GM19043 (cell line): ENCODE measurements around the gene GBGT1.

ENCODE experiments used
- ATAC-seq: cut with Tn5 transposase; IDR thresholded peaks from one replicate; pipeline ENCODE4 v1.9.1; 2021; ENCODE audit warnings: low read depth; ENCODE audit not compliant: unreplicated experiment

The GBGT1 gene

DNA sequence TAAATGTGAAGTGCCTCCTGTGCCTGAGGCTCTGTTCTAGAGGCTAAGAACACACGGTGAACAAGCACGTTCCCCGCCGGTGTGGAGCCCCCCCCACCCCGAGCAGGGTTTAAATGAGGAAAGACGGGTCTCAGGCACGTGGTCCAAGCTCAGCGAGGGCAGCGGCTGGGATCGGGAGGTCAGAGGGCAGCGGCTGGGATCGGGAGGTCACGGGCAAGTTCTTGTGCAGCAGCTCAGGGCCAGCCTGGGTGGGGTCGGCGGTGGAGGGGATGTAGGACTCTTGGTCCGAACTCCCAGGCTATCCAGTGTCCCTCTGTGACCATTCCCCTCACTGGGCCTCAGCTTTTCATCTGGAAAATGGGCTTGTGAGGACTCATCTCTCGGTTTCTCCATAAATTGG is 2.7 kb upstream of the GBGT1 start:
- ATAC-seq = no peak

DNA sequence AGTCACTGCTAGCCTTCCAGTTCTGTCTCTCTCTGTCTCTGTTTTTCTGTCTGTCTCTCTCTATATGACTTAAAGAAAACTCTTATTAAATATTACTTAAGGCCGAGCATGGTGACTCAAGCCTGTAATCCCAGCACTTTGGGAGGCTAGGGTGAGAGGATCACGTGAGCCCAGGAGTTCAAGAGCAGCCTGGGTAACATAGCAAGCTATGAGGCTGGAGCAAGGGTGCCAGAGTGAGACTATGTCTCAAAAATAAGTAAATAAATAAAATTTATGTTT is 1.7 kb upstream of the GBGT1 start:
- ATAC-seq = no peak

DNA sequence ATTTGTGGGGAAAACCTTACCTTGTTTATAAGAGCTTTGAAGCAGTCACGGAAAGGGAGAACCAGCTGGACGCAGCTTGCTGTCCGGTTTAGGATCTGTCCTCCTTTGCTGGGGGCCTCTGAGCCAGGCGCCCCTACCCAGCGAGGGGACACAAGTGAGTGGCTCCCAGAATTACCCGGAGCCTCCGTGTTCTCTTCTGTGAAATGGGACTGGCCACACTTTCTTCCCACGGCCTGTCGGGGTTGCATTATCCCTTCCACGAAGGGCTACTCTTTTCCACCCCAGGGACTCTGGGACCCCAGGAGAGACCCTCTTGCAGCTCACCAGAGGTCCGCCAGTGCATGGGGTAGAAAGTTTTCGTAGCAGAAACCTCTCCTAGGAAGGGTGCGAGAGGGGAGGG is 477 bp upstream of the GBGT1 start:
- no peak for ATAC-seq

DNA sequence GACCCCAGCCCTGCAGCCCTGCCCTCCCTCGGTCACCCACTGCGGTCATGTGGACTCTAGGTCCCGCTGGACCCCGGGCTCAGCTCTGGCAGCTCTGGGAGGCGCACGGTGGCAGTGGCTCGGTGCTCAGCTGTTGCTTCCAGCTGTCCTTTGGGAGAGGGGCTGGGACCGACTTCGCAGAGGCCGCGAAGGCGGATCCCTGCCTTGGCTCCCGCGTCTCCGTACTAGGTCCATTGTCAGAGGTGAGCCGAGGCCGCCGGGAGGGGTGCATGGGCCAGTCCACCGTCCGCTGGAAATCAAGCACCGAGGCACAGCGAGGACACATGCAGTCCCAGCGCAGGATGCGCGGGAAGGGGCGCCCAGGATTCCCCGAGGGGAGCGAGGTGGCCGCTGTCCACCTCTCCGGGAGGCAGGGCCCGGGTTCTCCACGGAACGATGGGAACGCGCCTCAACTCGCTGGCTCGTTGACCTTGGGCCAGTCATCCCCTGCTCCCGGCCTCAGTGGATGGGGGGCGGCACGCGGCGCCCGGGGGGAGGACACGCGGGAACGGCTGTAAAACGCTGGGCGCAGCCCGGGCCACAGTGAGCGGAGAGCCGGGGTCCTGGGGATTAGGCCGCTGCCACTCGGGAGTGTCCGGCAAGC is 732 bp downstream of the GBGT1 start:
- no peak for ATAC-seq

DNA sequence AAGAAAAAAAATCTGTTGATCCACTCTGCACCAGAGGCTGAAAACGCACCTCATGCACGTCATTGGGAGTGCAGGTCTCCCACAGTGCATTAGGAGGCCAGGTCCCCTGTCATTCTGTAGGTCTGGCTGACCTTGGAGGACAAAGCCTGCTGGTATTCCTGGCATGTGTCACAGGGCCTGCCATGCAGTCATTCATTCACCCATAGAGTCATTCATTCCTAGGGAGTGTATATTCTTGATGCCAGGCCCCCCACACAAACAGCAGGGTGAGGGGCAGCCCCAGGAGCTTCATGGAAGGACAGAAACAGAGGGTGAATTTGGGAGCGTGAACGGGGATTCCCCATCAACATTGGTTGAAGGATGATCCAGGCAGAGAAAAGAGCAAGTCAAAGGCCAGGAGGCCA is 2.2 kb downstream of the GBGT1 start:
- no peak for ATAC-seq

DNA sequence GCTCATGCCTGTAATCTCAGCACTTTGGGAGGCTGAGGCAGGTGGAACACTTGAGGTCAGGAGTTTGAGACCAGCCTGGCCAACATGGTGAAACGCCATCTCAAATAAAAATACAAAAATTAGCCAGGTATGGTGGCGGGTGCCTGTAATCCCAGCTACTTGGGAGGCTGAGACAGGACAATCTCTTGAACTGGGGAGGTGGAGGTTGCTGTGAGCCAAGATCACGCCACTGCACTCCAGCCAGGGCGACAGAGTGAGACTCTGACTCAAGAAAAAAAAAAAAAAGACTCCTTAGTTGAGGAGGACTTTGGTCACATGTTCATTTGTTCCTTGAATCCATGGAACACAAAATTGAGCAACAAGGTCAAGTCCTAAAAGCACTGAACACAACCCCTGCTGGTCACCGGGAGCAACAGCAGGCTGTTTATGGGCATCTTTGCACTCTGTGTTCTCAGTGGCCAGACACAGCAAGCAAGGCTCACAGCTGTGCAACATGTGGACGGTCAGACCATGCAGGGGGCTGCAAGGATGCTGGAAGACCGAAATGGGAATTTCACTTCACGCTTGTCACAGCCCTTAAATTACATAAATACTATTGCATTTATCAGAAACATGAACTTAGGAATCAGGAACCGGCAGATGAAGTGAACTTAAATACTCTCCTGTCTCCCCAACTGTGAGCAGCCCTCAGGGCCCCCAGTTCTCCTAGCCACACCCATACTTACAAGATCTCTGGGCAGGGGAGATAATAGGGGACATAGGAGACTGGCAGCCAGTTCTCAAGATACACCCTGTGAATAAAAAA is 2.8 kb downstream of the GBGT1 start:
- no peak for ATAC-seq

DNA sequence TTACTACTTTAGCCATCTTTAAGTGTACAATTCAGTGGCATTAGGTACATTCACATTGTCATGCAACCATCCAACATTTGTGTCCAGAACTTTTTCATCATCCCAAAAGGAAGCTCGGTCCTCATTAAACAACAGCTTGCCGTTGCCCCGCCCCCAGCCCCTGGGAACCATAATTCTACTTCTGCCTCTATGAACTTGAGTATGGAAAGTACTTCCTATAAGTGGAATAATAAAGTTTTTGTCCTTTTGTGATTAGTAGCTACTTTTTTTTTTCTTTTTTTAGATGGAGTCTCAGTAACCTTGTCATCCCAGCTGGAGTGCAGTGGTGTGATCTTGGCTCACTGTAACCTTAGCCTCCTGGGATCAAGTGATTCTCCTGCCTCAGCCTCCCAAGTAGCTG is 5.0 kb downstream of the GBGT1 start:
- no peak for ATAC-seq

DNA sequence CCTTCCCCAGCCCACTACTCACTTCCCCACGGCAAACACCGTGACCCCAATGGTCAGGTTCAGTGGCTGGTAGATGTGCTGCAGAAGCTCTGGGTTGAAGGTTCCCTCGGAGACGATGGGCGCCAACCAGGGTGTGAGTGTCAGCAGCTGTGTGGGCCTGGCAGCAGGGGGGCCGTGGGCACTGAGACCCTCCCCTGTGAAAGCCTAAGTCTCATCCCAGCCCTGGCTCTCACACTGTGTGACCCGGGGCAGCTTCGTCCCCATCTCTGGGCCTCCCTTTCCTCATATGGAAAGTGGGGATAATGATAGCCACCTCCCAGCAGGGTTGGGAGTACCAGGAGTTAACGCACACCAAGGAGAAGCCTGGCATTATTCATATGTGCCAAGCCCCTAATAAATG is 8.6 kb downstream of the GBGT1 start:
- ATAC-seq = no peak

DNA sequence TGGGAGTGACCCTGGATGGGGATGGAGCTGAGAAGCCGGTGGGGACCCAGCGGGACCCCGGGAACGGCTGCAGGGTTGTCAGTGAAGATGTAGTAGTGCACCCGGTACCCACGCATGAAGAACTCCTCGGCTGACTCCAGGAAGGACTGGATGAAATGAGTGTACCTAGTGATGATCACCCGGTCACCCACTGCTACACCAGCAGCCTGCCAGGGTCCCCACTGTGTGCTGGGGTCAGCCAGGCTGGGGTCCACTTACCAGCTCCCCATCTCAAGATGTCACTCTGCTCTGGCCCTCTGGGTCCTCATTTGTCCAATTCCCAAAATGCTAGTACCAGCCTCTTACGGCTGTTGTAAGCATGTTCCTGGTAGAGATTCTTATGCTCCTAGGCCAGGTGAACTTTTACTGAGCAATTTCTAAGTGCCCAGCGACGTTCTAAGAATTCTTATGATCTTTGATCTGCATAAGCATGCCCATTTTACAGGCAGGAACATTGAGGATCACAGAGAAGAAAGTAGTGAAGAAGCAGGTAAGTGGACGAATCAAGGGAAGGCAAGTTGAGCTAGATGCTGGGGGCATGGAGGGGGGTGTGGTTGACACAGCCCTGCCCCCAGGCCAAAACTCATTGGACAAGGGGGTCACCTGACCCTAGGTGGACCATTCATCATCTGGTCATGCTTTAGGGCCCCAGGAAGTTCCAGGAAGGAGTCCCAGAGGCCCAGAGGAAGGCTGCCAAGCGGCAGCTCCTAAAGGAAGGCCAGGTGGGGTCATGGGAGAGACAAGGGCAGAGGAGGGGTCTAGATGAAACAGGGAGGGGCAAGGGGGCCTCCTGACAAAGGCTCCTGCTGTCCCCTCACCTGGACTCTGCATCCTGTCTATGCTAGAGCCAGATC is 9.4 kb downstream of the GBGT1 start:
- ATAC-seq = no peak

DNA sequence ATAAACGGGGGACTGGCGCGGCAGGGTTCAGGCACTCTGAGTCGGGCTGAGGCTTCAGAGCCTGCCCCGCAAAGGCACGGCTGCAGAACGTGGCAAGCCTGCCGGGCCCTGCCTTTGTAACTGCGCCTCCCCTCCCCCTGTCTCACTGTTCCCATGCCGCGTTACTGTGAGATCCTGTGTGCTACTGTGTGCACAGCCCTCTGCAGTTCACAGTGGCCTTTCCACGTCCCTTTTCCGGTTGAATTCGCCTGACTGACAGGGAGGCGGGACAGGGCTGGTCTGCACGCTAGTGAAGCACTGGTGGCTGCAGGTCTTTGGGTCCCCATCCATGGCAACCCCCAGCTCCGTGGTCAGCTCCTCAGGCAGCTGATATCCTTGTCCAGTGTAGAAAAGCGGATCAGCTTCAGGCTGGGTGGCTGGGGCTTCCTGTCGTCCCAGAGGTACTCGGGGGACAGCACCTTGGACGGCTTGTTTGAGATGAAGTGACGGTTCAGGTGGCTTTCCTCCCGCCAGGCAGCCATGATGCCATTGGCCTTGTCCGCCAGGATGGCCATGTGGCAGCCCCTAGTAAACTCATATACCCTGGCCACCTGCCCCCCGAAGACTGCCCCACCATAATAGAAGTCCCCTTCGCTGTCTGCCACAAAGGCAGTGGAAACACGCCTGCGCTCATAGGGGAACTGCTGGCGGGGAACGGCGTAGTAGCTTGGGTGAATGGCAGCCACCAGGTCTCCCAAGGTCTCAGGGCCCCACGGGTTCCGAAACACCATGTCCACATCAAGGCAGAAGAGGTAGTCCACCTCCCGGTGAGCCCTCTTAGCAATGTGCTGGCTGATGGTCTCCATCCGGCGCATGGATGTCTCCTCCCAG is 10.3 kb downstream of the GBGT1 start:
- ATAC-seq = no peak

DNA sequence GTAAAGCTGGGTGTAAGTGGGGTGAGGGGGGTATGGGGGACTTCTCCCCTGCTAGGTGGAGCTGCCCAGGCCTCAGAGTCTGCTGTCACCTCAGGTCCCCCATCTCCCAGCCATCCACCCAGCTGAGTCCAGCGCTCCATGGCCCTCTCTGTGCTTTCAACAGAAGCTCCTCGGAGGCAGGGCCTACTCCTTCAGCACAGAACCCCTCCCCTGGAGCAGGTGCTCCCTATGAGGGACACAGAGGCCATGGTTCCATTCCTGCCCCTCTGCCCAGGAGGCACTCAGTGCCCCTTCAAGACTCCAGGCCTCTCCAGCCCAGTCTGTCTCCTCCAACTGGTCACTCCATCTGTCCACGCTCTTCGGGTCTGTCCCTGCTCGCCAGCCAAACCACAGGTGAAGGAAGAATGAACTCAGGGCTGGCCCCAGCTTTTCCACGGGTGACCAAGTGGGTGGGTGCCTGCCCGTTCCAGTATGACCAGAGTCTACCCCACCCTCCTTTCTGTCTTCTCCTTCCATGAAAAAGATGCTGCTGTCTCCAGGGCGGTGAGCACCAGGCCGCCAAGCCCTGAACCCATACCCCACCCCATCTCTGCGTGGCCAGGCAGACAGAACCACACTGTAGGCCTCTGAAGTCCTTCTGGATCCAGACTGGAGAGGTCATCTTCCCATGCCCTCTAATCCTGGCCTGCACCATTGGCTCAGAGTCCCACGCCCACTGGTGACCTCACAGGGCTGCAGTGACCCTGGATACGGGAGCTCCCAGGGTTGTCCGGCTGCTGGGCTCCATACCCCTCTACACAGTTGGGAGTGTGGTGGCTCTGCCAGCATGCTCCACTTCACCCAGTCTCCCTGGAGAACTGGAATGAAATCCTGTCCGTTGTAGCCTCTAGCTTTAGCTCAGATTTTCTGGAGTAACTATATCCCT is 11.9 kb downstream of the GBGT1 start:
- ATAC-seq = no peak

DNA sequence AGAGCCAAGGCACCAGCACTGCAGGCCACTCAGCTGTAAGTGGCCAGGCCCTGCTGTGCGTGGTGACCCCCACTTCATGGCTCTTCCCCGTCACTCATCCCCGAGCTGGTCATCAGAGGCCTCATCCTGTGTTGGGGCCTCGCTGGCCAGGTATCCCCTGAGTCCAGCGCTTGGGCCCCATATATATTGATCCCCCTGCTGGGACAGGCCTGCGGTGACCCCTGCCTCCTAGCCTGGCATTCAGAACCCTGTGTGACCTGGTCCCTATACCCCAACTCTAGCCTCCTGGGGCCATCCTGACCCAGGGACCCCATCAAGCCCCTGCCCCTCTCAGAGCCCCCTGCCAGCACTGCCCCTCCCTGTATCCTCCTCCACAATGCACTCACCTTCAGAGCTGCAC is 12.7 kb downstream of the GBGT1 start:
- ATAC-seq = no peak

DNA sequence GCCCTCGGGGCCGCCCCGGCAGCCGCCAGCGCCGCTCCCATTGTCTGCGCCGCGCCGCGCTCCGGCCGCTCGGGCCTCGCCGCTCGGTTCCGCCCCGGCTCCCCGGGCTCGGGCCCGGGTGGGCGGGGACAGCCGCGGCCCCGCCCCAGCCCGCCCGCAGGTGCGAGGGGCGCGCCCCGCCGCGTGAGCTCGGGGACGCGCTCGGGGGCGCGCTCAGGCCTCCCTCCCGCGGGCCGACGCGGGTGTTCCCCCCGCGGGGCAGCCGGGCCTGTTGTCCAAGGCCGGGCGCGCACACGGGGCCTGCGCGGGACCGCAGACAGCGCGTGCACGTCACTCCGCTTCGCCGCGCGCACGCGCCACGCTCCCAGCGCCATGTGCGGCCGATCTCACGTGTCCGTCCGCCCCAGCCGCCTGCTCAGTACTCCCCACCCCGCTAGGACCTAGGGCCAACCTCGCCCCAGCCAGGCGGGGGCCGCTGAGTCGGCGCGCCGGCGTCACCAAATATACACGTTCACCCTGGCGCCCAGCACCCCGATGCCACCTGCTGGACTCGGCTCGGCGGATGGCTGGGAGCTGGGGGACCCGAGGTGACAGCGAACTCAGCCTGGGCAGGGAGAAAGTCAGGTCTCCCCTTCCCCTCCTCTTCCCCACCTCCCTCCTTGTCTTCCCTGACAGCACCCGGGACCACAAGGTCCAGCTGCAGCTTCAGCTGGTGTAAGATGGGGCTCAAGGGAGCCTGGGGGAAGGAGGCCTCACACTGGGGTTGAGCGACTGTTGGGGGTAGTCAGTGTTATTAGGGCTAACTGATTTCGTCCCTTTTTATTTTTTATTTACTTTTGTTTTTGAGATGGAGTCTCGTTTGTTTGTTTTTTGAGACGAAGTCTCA is 14.3 kb downstream of the GBGT1 start:
- ATAC-seq = peak; percentile 64

DNA sequence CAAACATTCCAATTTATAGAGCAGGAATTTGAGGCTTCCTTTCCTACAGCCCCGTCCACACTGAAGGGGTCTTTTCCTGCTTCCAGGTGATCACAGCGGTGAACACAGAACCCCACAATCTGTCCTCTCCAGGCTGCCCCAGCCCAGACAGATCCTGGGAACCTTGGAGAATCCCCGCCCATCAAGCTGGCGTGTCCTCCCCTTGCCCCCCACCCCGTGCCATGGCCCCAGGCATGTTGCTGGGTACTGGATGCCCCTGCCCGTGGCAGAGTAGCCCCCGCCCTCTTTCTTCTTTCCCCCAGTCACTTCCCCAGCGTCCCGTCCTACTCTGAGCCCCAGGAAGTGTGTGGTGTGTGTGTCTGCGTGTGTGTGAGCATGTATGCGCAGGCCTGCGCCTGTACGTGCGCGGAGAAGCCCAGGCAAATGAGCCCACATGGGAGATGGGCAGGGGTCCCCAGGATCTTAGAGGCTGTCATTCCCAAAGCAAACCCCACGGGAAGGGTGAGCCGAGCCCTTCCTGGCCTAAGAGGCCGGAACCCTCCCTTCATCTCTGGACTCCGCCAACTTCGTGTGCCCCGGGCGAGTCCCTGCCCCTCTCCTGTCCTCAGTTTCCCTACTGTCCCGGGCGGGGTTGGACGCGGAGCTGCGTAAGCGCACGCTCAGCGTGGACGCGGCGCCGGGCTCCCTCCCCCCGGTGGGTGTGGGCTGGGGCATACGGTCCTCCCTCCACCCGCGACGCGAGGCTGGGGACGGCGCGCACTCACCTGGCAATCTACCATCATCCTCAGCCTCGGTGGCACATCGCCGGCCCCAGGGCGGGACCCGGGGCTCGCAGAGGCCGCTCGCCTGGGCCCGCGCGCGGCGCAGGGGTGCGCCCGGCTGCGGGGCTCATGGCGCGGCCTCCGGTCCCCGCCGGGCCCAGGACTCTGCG is 15.2 kb downstream of the GBGT1 start:
- ATAC-seq = peak; percentile 17

DNA sequence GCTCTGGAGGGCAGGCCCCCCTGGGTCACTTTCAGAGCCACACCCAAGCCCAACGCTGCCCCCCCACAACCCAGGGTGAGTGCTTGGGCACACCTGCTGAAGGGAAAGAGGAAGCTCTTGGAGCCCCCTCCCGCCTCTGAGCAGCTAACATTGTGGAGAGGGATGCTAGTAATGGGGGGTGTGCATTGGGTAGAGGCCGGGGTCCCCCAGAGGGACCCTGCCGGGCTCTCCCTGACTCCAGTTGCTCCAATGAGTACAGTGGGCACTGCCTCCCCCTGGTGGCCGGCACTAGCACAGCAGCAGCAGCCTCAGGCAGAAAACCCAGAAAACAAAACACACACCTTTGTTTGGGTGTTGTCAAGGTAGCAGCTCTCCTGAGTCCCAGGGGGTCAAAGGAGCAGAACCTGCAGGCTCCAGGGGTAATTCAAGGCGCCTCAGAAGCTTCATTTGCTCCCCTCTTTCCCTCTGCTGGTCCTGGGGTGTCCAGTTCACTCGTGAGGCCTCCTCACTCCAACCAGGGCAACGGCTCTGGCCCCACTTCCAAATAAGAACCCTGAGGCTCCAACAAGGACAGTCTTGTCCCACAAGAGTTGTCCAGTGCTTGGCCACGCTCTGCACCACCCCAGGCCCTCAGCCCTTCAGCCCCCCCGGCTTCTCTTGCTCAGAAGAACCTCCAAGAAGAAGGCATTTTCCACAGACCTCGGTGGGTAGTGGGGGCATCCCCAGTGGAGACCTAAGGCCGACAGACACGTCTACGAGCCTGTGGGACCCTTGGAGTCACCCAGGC is 16.1 kb downstream of the GBGT1 start:
- ATAC-seq = no peak

DNA sequence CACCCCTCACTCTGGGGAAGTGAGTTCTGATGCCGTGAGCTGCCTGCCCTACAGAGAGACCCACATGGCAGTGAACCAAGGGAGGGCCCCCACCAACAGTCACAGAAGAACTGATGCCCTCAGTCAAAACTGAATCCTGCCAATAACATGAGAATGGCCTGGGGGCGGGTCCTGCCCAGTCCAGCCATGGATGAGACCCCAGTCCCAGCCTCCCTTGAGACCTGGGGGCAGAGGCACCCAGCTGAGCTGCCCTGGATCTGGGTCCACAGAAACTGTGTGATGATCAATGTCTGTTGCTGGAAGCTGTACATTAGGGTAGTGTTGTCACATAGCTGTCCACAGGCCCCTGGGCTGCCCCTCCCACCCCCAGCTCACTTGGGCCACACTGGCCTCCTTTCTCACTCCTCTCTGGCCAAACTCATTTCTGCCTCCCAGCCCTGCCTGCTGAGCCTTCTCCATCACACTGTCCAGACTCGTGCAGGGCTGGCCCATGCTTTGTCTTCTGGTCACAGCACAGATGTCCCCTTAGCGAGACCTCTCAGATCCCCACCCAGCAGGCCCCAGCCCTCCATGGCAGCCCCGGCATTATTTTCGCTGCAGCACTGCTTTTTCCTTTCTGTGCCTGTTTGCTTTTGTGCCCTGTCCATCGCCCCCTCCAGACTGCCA is 16.8 kb downstream of the GBGT1 start:
- no peak for ATAC-seq
